Neutrophil (primary cell): ENCODE data around the gene LAMA5.

Experiments used
- H3K27ac ChIP-seq: fragments of 200-600 bp; sonication (generic); 2 replicates; pipeline ENCODE4 v1.5.1; 2016; ENCODE audit warnings: mild to moderate bottlenecking, moderate library complexity
- H3K27me3 ChIP-seq: fragments of 200-600 bp; sonication (generic); 2 replicates; pipeline ENCODE4 v1.6.0; 2016; ENCODE audit warnings: mild to moderate bottlenecking
- H3K36me3 ChIP-seq: fragments of 200-600 bp; sonication (generic); 2 replicates; pipeline ENCODE4 v1.5.1; 2017
- H3K4me1 ChIP-seq, 2 experiments: fragments of 200-600 bp in 1 of 2; sonication (generic) in 1 of 2; 1 replicate in 1 of 2; 2 replicates in 1 of 2; pipeline versions ENCODE4 v1.5.1 to v1.6.1; 2013 to 2016; ENCODE audit warnings: low read depth in 1 of 2, low read length in 1 of 2, mild to moderate bottlenecking in 1 of 2, moderate library complexity in 1 of 2; ENCODE audit not compliant: control insufficient read depth in 1 of 2, insufficient read depth in 1 of 2
- H3K4me3 ChIP-seq, 2 experiments: fragments of 200-600 bp in 1 of 2; sonication (generic) in 1 of 2; 1 replicate in 1 of 2; 2 replicates in 1 of 2; pipeline ENCODE4 v1.5.1; 2013 to 2016; ENCODE audit warnings: low read depth in 1 of 2, low read length in 1 of 2, mild to moderate bottlenecking in 1 of 2, moderate library complexity in 1 of 2
- H3K9me3 ChIP-seq: fragments of 200-600 bp; sonication (generic); 2 replicates; pipeline ENCODE4 v1.5.1; 2016
- TF ChIP-seq, protein P1 (sequence below): fragments of 200-600 bp; sonication (generic); IDR thresholded peaks from 2 replicates; pipeline ENCODE4 v1.5.1; 2016; ENCODE audit warnings: antibody characterized with exemption

LAMA5 gene

GRCh38 chr20:62347445-62347844, 19.7 kb downstream of the LAMA5 start:
- TF ChIP-seq, protein P1, sequence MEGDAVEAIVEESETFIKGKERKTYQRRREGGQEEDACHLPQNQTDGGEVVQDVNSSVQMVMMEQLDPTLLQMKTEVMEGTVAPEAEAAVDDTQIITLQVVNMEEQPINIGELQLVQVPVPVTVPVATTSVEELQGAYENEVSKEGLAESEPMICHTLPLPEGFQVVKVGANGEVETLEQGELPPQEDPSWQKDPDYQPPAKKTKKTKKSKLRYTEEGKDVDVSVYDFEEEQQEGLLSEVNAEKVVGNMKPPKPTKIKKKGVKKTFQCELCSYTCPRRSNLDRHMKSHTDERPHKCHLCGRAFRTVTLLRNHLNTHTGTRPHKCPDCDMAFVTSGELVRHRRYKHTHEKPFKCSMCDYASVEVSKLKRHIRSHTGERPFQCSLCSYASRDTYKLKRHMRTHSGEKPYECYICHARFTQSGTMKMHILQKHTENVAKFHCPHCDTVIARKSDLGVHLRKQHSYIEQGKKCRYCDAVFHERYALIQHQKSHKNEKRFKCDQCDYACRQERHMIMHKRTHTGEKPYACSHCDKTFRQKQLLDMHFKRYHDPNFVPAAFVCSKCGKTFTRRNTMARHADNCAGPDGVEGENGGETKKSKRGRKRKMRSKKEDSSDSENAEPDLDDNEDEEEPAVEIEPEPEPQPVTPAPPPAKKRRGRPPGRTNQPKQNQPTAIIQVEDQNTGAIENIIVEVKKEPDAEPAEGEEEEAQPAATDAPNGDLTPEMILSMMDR = no peak
- H3K27me3 ChIP-seq = peaks cover 2% of the 10 kb centered on the region
- H3K27ac ChIP-seq = no peak overlapping the region
- no peaks in the 10 kb centered on the region for H3K9me3 ChIP-seq
- no peaks in the 10 kb centered on the region for H3K36me3 ChIP-seq
- no peaks in the 10 kb centered on the region for H3K4me1 ChIP-seq
- no peak overlapping the region for H3K4me3 ChIP-seq

- Histone ChIP-seq H3K4me1 (no peaks in the 10 kb centered on the region), H3K9me3 (no peaks in the 10 kb centered on the region), H3K27me3 (peaks cover 2% of the 10 kb centered on the region), H3K27ac (no peak overlapping the region), H3K36me3 (no peaks in the 10 kb centered on the region), H3K4me3 (no peak overlapping the region)
- TF ChIP-seq, protein P1 = no peak
Measured at GRCh38 chr20:62347151-62347404, 20.0 kb downstream of the LAMA5 start.

GRCh38 chr20:62346398-62347150, 20.5 kb downstream of the LAMA5 start:
- Histone ChIP-seq H3K4me3 (no peak overlapping the region), H3K27me3 (peaks cover 2% of the 10 kb centered on the region), H3K4me1 (no peaks in the 10 kb centered on the region), H3K36me3 (no peaks in the 10 kb centered on the region), H3K9me3 (no peaks in the 10 kb centered on the region), H3K27ac (no peak overlapping the region)
- TF ChIP-seq, protein P1 = no peak

- Histone ChIP-seq H3K4me1 (no peaks in the 10 kb centered on the region), H3K27ac (no peak overlapping the region), H3K9me3 (no peaks in the 10 kb centered on the region), H3K4me3 (no peak overlapping the region), H3K27me3 (peaks cover 2% of the 10 kb centered on the region), H3K36me3 (no peaks in the 10 kb centered on the region)
- TF ChIP-seq, protein P1 = no peak
Measured at GRCh38 chr20:62345681-62346370, 21.3 kb downstream of the LAMA5 start.

GRCh38 chr20:62344782-62345181, 22.3 kb downstream of the LAMA5 start:
- H3K4me1 ChIP-seq = no peaks in the 10 kb centered on the region
- no peaks in the 10 kb centered on the region for H3K9me3 ChIP-seq
- TF ChIP-seq, protein P1 = no peak
- H3K27ac ChIP-seq = no peak overlapping the region
- peaks cover 2% of the 10 kb centered on the region for H3K27me3 ChIP-seq
- no peak overlapping the region for H3K4me3 ChIP-seq
- H3K36me3 ChIP-seq = no peaks in the 10 kb centered on the region
